EL (cell line): Measurements from ENCODE around the gene AMMECR1.
"Not testable (repeated sequence)": the region's sequence is repeated elsewhere in the genome, so short reads cannot be mapped to it uniquely, and the experiment has no call there.

Experiments used
- DNase-seq: peaks from one replicate; pipeline ENCODE4 v3.0.0-alpha.2; 2016

AMMECR1 gene

GRCh38 chrX:110251961-110252360 lies 65.9 kb downstream of the AMMECR1 start:
- DNase-seq, result no peak

GRCh38 chrX:110251526-110251925 lies 66.4 kb downstream of the AMMECR1 start:
- no peak for DNase-seq

- no peak for DNase-seq
Observed at GRCh38 chrX:110250847-110251246, 67.0 kb downstream of the AMMECR1 start.

GRCh38 chrX:110248578-110248977 lies 69.3 kb downstream of the AMMECR1 start:
- DNase-seq, result peak; percentile 4

- DNase-seq, result no peak
Observed at GRCh38 chrX:110245011-110245410, 72.9 kb downstream of the AMMECR1 start.

- no peak for DNase-seq
Observed at GRCh38 chrX:110242371-110242770, 75.5 kb downstream of the AMMECR1 start.

GRCh38 chrX:110241816-110242215 lies 76.1 kb downstream of the AMMECR1 start:
- peak; percentile 4 for DNase-seq

- not testable (repeated sequence) for DNase-seq
Observed at GRCh38 chrX:110238259-110238658, 79.6 kb downstream of the AMMECR1 start.

- DNase-seq, result not testable (repeated sequence)
Observed at GRCh38 chrX:110231485-110231884, 86.4 kb downstream of the AMMECR1 start.

- DNase-seq, result not testable (repeated sequence)
Observed at GRCh38 chrX:110229497-110230111, 88.3 kb downstream of the AMMECR1 start.

- no peak for DNase-seq
Observed at GRCh38 chrX:110228453-110228852, 89.4 kb downstream of the AMMECR1 start.

GRCh38 chrX:110226931-110227330 lies 91.0 kb downstream of the AMMECR1 start:
- peak; percentile 51 for DNase-seq

GRCh38 chrX:110224926-110225617 lies 92.8 kb downstream of the AMMECR1 start:
- DNase-seq, result no peak

GRCh38 chrX:110222497-110223257 lies 95.2 kb downstream of the AMMECR1 start:
- DNase-seq, result no peak

- DNase-seq, result peak; percentile 49
Observed at GRCh38 chrX:110219920-110220319, 98.0 kb downstream of the AMMECR1 start.

GRCh38 chrX:110218591-110218990 lies 99.3 kb downstream of the AMMECR1 start:
- peak; percentile 24 for DNase-seq

- no peak for DNase-seq
Observed at GRCh38 chrX:110216027-110216426, 101.9 kb downstream of the AMMECR1 start.

GRCh38 chrX:110215411-110215810 lies 102.5 kb downstream of the AMMECR1 start:
- no peak for DNase-seq

GRCh38 chrX:110214684-110215083 lies 103.2 kb downstream of the AMMECR1 start:
- DNase-seq, result no peak

GRCh38 chrX:110213183-110213582 lies 104.7 kb downstream of the AMMECR1 start:
- no peak for DNase-seq

GRCh38 chrX:110212299-110212698 lies 105.6 kb downstream of the AMMECR1 start:
- DNase-seq, result no peak

GRCh38 chrX:110211340-110211739 lies 106.5 kb downstream of the AMMECR1 start:
- DNase-seq, result no peak

- DNase-seq, result peak; percentile 86
Observed at GRCh38 chrX:110210417-110211139, 107.3 kb downstream of the AMMECR1 start.
